GF-D8 (cell line): ENCODE data around the gene KANSL1.

Experiments
- DNase-seq: peaks from one replicate; lab custom pipeline; 2025; lab: John Stamatoyannopoulos, UW

The KANSL1 gene

GRCh38 chr17:46080118-46081017 is 112.9 kb downstream of the KANSL1 start:
- no peak for DNase-seq

GRCh38 chr17:46078675-46079074 is 114.6 kb downstream of the KANSL1 start:
- no peak for DNase-seq

- DNase-seq, result no peak
Measured at GRCh38 chr17:46074540-46074939, 118.7 kb downstream of the KANSL1 start.

GRCh38 chr17:46072998-46073397 is 120.2 kb downstream of the KANSL1 start:
- DNase-seq, result no peak

GRCh38 chr17:46071796-46072195 is 121.4 kb downstream of the KANSL1 start:
- no peak for DNase-seq

GRCh38 chr17:46064460-46064859 is 128.8 kb downstream of the KANSL1 start:
- no peak for DNase-seq

GRCh38 chr17:46063241-46063640 is 130.0 kb downstream of the KANSL1 start:
- DNase-seq, result no peak

- DNase-seq, result no peak
Measured at GRCh38 chr17:46061435-46061834, 131.8 kb downstream of the KANSL1 start.

- DNase-seq, result no peak
Measured at GRCh38 chr17:46060461-46060860, 132.8 kb downstream of the KANSL1 start.

GRCh38 chr17:46059486-46059885 is 133.7 kb downstream of the KANSL1 start:
- DNase-seq, result no peak

GRCh38 chr17:46057366-46057765 is 135.9 kb downstream of the KANSL1 start:
- DNase-seq, result no peak

- peak; percentile 51 for DNase-seq
Measured at GRCh38 chr17:46056800-46057304, 136.4 kb downstream of the KANSL1 start.

- no peak for DNase-seq
Measured at GRCh38 chr17:46053911-46054534, 139.2 kb downstream of the KANSL1 start.

GRCh38 chr17:46049656-46050055 is 143.6 kb downstream of the KANSL1 start:
- no peak for DNase-seq

GRCh38 chr17:46047856-46048255 is 145.4 kb downstream of the KANSL1 start:
- no peak for DNase-seq

GRCh38 chr17:46047398-46047797 is 145.8 kb downstream of the KANSL1 start:
- no peak for DNase-seq

- no peak for DNase-seq
Measured at GRCh38 chr17:46046957-46047356, 146.3 kb downstream of the KANSL1 start.

GRCh38 chr17:46045639-46046038 is 147.6 kb downstream of the KANSL1 start:
- no peak for DNase-seq

GRCh38 chr17:46044989-46045388 is 148.2 kb downstream of the KANSL1 start:
- no peak for DNase-seq

GRCh38 chr17:46044286-46044928 is 148.8 kb downstream of the KANSL1 start:
- peak; percentile 32 for DNase-seq

GRCh38 chr17:46043606-46044005 is 149.6 kb downstream of the KANSL1 start:
- no peak for DNase-seq

- no peak for DNase-seq
Measured at GRCh38 chr17:46042925-46043324, 150.3 kb downstream of the KANSL1 start.

GRCh38 chr17:46042246-46042645 is 151.0 kb downstream of the KANSL1 start:
- DNase-seq, result no peak
